ENCODE data around the gene SMAD4. TPM values are rescaled to one million over a fixed set of nuclear protein-coding genes. Genes with fewer than 3 reads are reported as not detected.

SMAD4 gene
- total RNA-seq, 1 donor from 2014 or later = 75.1 TPM

GRCh38 chr18:51011709-51012108, 18.3 kb upstream of the SMAD4 start:
- Histone ChIP-seq H3K4me1 (no peaks in the 10 kb centered on the region), H3K27me3 (no peaks in the 10 kb centered on the region), H3K9me3 (no peaks in the 10 kb centered on the region), H3K36me3 (no peaks in the 10 kb centered on the region), H3K4me3 (no peak overlapping the region), H3K27ac (no peak overlapping the region)
- DNase-seq (ENCODE audit: extremely low spot score in 2 of 2) = no peak
- TF ChIP-seq CTCF (IDR thresholded peaks at IDR 0.05) (no peak), POLR2A (IDR thresholded peaks at IDR 0.05) (no peak), POLR2AphosphoS5 (IDR thresholded peaks at IDR 0.05; ENCODE audit: insufficient read depth in 1 of 2, low read depth in 1 of 2) (no peak)
- intact Hi-C loops (cut with DNase I) = no loop called here

GRCh38 chr18:51012441-51012840, 17.6 kb upstream of the SMAD4 start:
- no peaks in the 10 kb centered on the region for H3K9me3 ChIP-seq
- no peaks in the 10 kb centered on the region for H3K27me3 ChIP-seq
- no peak for TF ChIP-seq CTCF (IDR thresholded peaks at IDR 0.05)
- no peak overlapping the region for H3K4me3 ChIP-seq
- no peak overlapping the region for H3K27ac ChIP-seq
- H3K4me1 ChIP-seq = no peaks in the 10 kb centered on the region
- intact Hi-C loops (cut with DNase I) = no loop called here
- no peaks in the 10 kb centered on the region for H3K36me3 ChIP-seq
- DNase-seq (ENCODE audit: extremely low spot score in 2 of 2) = no peak

- Histone ChIP-seq H3K9me3 (no peaks in the 10 kb centered on the region), H3K36me3 (no peaks in the 10 kb centered on the region), H3K4me1 (no peaks in the 10 kb centered on the region), H3K27ac (no peak overlapping the region), H3K4me3 (no peak overlapping the region), H3K27me3 (no peaks in the 10 kb centered on the region)
- DNase-seq (ENCODE audit: extremely low spot score in 2 of 2) = no peak
- TF ChIP-seq CTCF (IDR thresholded peaks at IDR 0.05) (no peak), POLR2AphosphoS5 (IDR thresholded peaks at IDR 0.05; ENCODE audit: insufficient read depth in 1 of 2, low read depth in 1 of 2) (no peak), POLR2A (IDR thresholded peaks at IDR 0.05) (no peak)
- intact Hi-C loops (cut with DNase I) = no loop called here
Measured at GRCh38 chr18:51013259-51013658, 16.8 kb upstream of the SMAD4 start.

DNA sequence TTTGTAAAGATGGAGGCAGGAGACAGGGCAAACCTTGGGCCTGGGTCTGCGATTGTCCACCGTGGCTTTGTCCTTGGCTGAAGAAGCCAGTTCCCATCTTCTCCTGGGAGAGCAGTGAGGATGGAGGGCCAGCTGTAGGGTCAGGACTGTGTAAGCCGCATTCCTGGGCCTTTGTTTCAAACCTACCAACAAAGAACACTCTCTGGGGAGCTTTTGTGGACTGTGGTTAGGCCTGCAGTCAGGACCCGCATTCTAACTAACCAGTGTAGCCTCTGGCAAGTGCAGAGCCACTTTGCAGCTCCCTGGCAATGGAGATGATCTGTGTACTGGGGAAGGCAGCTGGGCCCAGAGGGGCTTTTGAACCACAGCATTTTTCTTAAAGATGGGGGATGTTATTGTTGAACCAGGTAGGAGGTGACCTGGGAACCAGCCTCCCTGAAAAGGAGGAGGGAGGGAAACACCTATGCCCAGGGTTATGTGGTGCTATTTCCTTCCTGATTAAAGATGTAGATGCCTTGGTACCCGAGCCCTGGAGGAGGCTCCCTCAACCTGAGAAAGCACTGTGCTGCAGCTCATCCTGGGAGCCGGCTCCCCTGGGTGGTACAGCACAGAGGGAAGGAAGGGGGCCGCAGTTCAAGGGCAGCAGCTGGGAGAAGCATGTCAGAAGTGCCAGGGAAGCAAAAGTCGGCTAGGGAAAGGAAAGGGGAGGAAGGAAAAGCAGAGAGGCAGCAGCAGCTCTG, 12.7 kb upstream of the SMAD4 start:
- Histone ChIP-seq H3K27ac (no peak overlapping the region), H3K27me3 (no peaks in the 10 kb centered on the region), H3K36me3 (no peaks in the 10 kb centered on the region), H3K9me3 (no peaks in the 10 kb centered on the region), H3K4me1 (no peaks in the 10 kb centered on the region), H3K4me3 (no peak overlapping the region)
- TF ChIP-seq POLR2AphosphoS5 (IDR thresholded peaks at IDR 0.05; ENCODE audit: insufficient read depth in 1 of 2, low read depth in 1 of 2) (no peak), POLR2A (IDR thresholded peaks at IDR 0.05) (no peak), CTCF (IDR thresholded peaks at IDR 0.05) (no peak)
- intact Hi-C loops (cut with DNase I) = no loop called here
- DNase-seq (ENCODE audit: extremely low spot score in 2 of 2) = no peak

- DNase-seq (ENCODE audit: extremely low spot score in 2 of 2) = no peak
- Histone ChIP-seq H3K36me3 (no peaks in the 10 kb centered on the region), H3K9me3 (no peaks in the 10 kb centered on the region), H3K4me1 (no peaks in the 10 kb centered on the region), H3K27me3 (no peaks in the 10 kb centered on the region), H3K4me3 (no peak overlapping the region), H3K27ac (no peak overlapping the region)
- intact Hi-C loops (cut with DNase I) = no loop called here
- TF ChIP-seq POLR2AphosphoS5 (IDR thresholded peaks at IDR 0.05; ENCODE audit: insufficient read depth in 1 of 2, low read depth in 1 of 2) = no peak
Measured at GRCh38 chr18:51020536-51020935, 9.5 kb upstream of the SMAD4 start.
